ENCODE data around the gene BIN1.

Gene BIN1

DNA sequence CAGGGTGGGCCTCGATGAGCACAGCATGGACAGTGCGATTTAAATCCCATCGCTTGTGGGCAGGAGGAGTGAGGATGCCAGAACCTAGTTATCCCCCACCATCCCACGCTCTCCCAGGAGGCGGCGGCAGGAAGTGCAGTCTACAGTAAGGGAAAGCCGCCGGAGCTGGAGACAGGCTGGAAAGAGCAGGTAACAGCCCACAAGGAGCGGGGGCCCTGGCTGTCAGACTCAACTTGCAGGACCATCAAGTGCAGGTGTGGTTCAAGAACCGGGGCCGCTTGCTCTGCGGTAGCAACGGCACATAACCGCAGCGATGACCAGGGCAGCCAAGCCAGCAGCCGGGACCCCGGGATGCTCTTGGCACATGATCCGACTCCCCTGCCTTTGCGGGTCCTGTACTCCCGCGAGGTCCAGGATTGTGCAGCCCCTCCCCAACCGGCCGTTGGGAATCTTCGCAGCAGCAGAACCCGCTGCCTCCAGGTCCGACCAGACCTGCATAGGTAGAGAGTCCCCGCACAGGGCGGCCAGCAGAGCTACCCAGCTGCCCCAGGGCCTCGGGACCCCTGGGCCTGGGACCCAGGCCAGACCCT, 82.1 kb downstream of the BIN1 start:
- DNase-seq (ENCODE audit: low read depth in 2 of 2) = no peak

DNA sequence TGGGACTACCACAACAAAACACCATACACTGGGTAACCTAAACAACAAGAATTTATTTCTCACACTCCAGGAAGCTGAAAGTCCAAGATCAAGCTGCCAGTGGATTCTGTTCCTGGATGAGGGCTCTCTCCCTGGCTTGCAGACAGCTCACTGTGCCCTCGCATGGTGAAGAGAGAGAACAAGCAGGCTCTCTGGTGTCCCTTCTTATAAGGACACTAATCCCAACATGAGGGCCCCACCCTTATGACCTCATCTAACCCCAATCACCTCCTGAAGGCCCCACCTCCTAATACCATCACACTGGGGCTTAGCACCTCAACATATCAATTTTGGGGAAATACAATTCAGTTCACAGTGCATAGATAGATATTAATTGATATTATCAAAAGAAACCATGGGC, 83.5 kb downstream of the BIN1 start:
- DNase-seq (ENCODE audit: low read depth in 2 of 2) = no peak

DNA sequence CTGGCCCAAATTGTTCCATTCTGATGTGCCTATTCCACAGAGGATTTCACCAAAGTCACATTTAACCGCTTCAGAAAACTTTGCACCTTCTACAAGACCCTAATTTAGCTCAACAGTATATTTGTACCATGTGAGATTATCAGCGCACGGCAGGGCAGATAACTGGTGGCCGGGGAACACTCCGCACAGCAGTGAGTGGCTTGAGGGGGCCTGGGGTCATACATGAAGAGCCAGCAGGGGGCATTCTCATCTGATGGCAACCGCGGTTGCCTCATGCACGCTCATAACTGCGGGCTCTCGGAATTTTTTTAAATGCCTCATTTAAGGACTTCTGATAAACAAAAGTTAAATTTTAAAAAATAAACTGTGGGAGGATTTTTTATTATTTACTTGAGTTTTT, 84.1 kb downstream of the BIN1 start:
- DNase-seq (ENCODE audit: low read depth in 2 of 2) = no peak

DNA sequence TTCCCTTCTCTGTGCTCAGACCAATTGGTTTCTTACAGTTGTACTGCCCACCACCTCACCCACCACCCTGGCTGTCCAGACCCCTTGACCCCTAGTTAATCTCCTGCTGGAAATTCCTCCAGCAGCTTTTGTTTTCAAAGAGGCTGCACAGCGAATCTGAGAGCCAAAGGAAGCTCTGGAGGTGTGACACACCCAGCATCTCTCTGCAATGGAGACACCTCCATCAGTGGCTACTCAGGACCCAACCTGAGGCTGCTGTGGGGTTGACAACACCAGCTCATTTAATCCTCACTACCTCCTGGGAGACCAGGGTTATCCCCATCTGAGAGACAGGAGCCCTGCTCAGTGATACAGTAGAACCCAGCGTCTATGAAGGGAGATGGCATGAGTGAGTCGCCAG, 86.4 kb downstream of the BIN1 start:
- no peak for DNase-seq (ENCODE audit: low read depth in 2 of 2)

DNA sequence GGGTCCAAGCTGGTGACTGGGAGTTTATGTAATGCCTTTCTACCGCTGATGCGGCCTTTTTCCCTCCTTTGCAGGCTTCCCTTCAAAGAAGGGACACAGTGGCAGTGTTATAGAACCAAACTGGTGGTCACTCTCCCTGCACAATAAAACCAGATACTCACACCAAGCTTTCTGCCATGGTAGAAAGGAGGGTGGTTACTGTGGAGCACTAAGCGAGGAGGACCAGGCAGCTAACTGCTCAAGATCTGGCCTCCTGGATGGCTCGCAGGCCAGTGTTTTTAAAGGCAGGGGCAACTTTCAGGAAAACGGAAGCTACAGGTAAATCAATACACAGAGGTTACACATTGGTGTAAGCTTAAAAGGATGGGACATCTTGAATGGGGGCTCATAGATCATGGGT, 89.4 kb downstream of the BIN1 start:
- no peak for DNase-seq (ENCODE audit: low read depth in 2 of 2)

DNA sequence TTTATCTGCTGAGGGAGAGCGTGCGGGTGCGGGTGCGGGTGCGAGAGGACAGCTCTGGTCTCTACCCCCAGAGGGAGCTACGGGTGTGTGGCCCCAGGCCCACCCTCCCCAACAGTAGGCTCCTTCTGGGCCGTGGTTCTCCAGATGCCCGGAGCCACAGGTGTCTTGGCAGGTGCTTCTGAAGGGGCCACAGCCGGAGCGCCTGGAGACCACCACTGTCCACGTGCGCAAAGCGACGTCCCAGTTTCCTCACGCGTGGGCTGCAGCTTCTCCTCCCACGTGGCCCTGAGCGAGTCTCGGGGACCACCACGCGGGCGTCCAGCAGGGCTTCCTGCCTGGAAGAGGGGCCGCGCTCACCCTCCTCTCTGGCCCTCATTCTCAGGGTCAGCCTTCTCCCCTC, 90.6 kb downstream of the BIN1 start:
- no peak for DNase-seq (ENCODE audit: low read depth in 2 of 2)

DNA sequence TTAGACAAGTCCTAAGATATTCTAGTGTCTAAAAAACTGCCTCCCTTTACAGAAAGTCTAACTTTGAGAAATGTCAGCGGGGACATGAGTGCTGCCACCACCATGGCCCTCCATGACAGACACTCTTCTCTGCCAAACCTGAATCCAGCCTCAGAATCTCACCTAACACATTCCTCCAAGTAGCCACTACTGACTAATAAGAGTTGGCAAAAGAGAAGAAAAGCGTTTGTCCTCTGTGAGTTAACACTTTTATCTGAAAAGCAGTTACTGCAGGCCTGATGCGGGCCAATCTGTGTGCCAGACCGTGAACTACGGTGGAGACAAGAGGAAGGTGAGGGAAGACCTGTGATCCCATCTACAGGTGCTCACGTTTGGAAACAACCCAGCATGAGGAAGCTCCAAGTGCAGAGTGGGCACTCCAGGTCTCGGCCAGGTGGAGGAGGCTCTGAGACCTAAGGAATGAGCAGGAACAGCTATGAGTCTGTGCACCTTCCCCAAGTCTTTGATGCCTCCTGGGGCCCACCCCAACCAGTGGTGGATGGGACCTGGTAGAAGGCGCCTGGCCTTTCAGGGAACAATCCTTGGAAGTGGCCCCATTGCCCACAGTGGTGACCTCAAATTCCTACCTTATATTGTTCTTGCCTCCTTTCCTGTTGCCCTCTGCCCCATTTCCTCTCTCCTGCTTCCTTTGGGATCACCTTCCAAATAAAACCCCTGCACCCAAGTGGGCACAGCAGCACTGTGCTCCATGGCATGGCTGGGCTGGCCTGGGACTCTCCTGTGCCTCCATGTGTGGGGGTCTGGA, 91.6 kb downstream of the BIN1 start:
- DNase-seq (ENCODE audit: low read depth in 2 of 2) = no peak

DNA sequence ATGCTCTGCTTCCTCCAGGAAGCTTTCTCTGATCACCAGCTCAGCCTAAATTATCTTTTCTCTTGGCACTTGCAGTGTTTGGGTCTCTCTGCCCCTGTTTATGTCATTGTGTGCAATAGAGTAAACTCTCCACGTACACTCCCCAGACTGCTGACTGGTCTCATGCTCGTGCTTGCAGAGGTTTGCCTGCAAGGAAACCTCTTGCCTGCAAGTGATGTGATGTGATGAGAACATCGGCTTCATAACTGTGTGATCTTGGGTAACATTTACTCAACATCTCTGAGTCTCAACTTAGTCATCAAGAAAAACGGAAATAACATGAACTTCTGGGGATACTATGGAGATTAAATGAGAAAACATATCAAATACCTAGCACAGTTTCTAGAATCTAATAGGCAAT, 92.3 kb downstream of the BIN1 start:
- no peak for DNase-seq (ENCODE audit: low read depth in 2 of 2)

DNA sequence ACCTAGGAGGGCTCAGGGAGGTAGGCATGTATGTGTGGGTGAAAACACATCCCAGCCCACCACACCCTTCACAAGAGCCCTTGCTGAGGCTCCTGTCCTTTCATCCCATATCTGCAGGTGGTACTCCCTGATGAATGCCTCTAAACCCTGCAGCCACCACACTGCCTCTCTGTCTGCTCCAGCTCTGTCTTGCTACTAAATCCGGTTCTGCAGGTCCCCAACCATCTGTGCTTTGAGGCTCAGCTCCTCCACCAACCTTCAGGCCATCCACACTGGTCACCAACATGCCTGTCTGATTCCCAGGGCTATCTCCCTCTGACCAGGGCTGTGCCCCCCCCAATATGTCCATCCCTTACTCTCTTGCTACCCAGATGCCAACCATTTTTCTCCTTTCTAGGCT, 92.7 kb downstream of the BIN1 start:
- no peak for DNase-seq (ENCODE audit: low read depth in 2 of 2)

DNA sequence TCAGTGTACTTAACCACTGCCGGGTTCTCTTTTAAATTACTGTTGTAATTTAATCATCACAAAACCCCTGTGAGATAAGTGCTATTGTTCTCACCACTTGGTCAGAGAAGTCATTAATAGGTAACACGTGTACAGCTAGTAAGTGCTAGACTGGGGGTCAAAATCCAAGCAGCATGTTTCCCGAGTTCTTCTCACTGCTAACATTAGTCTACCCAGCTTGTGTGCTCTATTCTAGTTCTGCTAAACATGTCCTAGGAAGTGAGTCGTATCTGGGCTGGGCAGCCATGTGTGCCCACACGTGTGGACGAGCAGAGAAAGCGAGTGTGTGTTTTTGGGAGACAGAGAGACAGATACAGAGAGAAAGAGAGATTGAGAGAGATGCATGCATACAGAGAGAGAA, 94.1 kb downstream of the BIN1 start:
- no peak for DNase-seq (ENCODE audit: low read depth in 2 of 2)

DNA sequence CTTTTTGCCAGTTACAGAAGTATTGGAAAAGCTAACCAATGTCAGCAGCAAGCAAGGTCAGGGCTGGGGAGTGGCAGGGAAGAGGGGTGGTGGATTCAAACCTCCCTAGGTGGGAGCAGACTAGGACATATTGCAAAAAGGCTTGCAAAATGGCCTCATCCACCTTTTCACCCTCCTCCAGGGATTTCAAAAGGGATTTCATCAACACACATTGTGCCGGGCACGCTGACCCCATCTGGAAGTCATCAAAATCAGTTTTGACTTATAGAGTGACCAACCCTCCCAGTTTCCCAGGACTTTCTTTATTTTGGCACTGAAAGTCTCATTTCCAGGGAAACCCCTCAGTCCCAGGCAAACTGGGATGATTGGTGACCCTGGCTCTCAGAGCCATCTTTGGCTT, 94.7 kb downstream of the BIN1 start:
- no peak for DNase-seq (ENCODE audit: low read depth in 2 of 2)

DNA sequence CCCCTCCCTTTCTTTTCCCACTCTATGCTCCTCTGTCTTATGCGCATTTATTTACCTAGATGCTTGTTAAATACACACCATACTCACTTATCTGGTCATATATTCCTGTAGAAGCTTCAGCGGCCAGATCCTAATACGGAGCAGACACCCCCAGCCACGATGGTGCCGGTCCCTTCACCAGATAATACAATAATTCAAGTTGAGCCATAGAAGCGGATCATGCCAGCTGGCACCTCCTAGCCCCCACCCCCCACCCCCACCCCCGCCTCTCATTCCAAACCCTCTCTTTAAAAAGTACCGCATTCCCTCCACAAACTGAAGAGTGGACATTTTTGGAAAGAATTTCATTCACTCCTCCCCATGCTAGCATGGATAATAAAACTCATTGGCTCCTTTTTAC, 95.2 kb downstream of the BIN1 start:
- no peak for DNase-seq (ENCODE audit: low read depth in 2 of 2)

DNA sequence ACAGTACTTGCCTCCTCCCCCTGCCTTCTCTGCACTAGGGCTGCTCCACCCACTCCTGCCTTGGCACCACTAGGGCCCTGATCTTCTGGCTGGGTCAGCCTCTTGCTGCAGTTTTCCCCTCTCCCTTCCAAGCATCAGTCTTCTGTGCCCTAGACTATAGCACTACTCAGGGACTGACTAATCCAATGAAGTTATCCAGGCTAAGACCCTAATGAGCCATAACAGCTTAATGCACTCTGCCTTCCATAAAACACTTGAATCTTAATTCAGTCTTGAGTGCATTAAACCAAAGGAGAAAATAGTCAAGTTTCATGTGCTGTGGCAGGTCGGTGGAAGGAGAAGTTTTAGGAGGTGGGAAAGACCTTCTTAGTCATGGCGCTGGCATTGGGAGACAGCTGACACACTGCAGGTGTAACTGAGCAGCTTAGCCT, 95.7 kb downstream of the BIN1 start:
- DNase-seq (ENCODE audit: low read depth in 2 of 2) = no peak

DNA sequence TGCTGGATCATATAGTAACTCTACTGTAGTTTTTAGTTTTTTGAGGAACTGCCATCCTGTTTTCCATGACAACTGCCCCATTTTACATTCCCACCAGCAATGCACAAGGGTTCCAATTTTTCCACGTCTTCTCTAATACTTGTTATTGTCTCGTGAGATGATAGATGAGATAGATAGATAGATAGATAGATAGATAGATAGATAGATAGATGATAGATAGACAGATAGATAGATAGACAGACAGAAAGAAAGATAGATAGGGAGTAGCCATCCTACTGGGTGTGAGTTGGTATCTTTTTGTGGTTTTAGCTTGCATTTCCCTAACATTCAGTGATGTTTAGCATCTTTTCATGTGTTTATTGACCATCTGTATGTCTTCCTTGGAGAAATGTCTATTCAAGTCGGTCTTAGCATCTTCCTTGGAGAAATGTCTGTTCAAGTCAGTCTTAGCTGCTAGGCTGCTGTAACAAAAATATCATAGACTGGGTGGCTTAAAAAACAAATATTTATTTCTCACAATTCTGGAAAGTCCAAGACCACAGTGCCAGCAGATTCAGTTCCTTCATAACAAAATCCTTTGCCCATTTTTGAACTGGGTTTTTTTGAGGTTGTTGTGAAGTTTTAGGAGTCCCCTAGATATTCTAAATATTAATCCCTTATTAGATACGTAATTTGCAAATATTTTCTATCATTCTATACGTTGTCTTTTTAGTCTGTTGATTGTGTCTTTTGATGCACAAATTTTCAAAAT, 98.5 kb downstream of the BIN1 start:
- no peak for DNase-seq (ENCODE audit: low read depth in 2 of 2)

DNA sequence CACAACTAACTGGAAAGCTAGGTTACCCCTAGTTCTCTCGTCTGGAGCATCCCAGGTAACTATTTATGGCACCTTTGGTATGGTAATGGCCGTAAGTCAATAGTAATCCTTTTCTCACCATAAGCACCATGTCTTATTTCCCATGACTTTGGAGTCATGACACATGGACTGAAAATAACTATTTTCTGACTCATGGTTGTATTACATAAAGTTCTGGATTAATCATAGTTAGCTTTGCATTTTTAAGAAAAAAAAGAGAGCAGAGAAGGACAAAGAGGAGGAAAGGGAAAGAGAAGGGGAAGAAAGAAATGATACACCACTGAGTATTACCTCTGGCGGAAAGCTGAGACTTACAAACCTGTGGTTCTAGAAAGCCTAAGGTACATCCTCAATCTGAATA, 99.3 kb downstream of the BIN1 start:
- no peak for DNase-seq (ENCODE audit: low read depth in 2 of 2)

DNA sequence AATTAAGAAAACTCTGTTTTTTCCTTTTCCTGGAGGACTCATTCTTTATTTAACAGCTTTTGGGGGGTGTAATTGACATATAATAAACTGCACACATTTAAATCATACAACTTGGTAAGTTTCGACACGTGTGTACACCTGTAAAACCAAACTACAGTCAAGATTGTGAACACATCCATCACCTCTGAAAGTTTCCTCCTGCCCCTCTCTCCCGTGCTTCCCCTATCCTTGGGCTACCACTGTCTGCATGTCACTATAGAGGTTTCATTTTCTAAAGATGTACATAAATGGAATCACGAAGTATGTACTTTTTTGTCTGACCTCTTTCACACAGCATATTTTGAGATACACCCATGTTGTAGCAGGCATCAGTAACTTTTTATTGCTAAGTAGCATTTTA, 100.0 kb downstream of the BIN1 start:
- no peak for DNase-seq (ENCODE audit: low read depth in 2 of 2)

DNA sequence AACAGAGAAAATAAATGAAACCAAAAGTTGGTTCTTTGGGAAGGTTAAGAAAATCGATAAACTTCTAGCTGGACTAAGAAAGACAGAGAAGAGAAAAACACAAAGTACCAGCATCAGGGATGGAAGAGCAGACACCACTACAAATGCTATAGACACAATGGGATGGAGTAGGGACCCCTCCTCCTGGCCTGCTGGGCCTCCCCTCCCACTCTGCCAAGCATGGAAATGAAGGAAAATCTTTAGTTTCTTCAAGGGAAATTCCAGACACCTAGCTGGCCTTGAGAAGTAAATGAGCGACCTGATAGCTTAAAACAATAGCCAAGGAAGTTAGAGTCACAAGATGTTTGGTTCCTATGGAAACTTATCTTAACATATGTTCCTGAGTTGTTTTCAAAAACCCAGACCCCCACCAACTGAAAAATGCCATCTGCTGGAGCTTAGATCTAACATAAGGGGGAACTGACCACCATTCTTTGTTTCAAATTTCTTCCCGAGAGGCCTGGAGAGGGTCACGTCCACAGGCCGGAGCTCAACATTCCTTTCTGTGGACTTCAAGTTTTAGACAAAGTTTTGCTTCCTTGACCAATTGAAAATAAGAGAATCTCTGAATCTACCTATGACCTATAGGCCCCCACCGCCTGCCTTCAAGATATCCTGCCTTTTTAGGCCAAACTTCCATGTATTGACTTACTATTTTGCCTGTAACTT, 101.9 kb downstream of the BIN1 start:
- no peak for DNase-seq (ENCODE audit: low read depth in 2 of 2)

DNA sequence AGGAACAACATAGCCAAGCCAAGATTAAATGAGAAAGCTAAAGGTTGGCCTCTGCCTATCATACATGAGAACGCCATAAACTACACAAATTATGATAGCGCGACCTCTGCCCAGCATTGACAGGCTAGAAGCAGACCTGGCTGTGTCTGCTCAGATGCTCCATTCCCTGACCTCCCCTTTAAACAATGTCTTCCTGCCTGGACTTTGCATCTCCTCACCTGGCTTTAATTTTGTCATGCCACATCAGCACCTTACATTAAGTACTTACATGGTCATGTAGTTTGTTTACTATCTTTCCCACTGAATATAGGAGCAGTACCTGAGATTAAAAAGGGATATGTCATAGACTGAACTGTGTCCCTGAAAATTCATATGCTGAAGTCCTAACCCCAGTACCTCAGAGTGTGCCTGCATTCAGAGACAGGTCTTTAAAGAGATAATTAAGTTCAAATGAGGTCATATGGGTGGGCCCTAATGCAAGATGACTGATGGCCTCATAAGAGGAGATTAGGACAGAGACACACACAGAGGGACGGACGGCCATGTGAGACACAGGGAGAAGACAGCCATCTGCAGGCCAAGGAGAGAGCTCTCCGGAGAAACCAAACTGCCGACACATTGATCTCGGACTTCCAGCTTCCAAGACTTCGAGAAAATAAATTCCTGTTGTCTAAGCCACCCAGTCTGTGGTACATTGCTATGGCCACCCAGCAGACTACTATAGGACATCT, 103.7 kb downstream of the BIN1 start:
- no peak for DNase-seq (ENCODE audit: low read depth in 2 of 2)

DNA sequence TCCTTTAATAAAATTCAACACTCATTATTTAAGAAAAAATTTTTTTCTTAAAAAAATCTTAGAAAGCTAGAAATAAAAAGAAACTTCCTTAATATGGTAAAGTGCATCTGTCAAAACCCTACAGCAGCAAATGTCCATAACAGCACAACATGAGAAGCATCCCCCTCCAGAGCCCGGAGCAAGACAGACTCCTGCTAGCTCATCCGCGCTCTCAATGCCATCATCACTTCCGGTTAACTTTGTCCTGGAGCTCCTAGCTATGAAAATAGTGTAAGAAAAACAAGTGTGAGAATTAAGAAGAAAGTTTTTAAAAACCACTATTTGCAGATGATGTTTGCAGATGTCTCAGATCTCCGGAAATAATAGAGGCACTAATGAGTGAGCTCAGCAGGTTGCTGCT, 105.2 kb downstream of the BIN1 start:
- DNase-seq (ENCODE audit: low read depth in 2 of 2) = no peak

DNA sequence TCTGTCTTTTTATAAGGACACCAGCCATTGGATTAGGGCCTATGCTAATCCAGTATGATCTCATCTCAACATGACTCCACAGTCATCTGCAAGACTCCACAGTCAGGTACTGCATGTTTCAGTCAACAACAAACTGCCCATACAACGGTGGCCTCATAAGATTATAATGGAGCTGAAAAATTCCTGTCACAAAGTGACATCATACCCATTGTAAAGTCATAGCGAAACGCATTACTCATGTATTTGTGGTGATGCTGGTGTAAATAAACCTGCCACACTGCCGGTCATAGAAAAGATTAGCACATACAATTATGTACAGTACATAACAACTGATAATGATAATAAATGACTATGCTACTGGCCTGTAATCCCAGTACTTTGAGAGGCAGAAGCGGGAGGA, 106.0 kb downstream of the BIN1 start:
- DNase-seq (ENCODE audit: low read depth in 2 of 2) = no peak

DNA sequence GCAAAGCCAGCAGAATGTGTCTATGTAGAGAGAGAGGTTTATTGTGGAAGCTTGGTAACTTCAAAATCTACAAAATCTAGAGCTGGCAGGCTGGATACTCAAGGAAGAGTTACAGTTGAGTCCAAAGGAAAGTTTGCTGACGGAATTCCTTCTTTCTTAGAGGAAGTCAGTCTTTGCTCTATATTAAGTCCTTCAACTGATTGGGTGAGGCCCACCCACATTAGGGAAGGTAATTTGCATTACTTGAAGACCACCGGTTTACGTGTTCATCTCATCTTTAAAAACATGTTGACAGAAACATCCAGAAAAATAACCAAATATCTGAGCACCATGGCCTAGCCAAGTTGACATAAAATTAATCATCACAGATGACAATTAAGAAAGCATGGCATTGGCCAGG, 106.8 kb downstream of the BIN1 start:
- DNase-seq (ENCODE audit: low read depth in 2 of 2) = no peak

Data from activated CD4-positive, alpha-beta T cell treated with anti-CD3 and anti-CD28 coated beads for 24 hours (primary cell).